BLaER1 (cell line): ENCODE data around the gene WDR83.
"Not testable (repeated sequence)": the region's sequence is repeated elsewhere in the genome, so short reads cannot be mapped to it uniquely, and the experiment has no call there.

Experiments used
- H3K27ac ChIP-seq: shearing (Covaris generic); formaldehyde crosslinking; 2 replicates; pipeline ENCODE4 v1.8.1; 2022
- H3K27me3 ChIP-seq: shearing (Covaris generic); formaldehyde crosslinking; 2 replicates; pipeline ENCODE4 v1.8.1; 2022
- H3K36me3 ChIP-seq: shearing (Covaris generic); formaldehyde crosslinking; 2 replicates; pipeline ENCODE4 v1.8.1; 2022
- H3K4me1 ChIP-seq: shearing (Covaris generic); formaldehyde crosslinking; 2 replicates; pipeline ENCODE4 v1.8.1; 2022
- H3K4me2 ChIP-seq: shearing (Covaris generic); formaldehyde crosslinking; 2 replicates; pipeline ENCODE4 v1.8.1; 2022
- H3K4me3 ChIP-seq: shearing (Covaris generic); formaldehyde crosslinking; 2 replicates; pipeline ENCODE4 v1.8.1; 2022
- H3K9ac ChIP-seq: shearing (Covaris generic); formaldehyde crosslinking; 2 replicates; pipeline ENCODE4 v1.8.1; 2022
- H3K9me3 ChIP-seq: shearing (Covaris generic); formaldehyde crosslinking; 2 replicates; pipeline ENCODE4 v1.8.1; 2022
- H4K20me1 ChIP-seq: shearing (Covaris generic); formaldehyde crosslinking; 2 replicates; pipeline ENCODE4 v1.8.1; 2022
- Cebpa-rat ChIP-seq: shearing (Covaris generic); IDR thresholded peaks from 2 replicates; pipeline ENCODE4 v1.8.1; 2022

Gene WDR83

DNA sequence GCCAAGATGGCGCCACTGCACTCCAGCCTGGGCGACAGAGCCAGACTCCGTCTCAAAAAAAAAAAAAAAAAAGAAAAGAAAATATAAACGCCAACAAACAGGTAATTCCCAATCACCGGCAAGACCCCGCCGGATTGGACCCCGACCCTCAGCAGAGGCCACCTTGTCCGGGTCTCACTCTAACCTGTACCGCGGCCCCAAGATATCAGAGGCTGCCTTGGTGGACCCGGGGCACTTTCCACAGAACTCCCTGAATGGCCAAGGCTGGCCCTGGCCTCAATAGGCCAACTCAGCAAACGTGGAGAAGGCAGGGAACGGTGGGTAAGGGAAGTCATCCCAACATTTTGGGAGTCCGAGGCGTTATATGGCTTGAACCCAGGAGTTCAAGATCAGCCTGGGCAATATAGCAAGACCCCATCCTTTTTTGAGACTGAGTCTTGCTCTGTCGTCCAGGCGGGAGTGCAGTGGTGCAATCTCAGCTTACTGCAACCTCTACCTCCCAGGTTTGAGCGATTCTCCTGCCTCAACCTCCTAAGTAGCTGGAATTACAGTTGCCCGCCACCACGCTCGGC, 27.9 kb upstream of the WDR83 start:
- no peak overlapping the region for H3K9ac ChIP-seq
- H3K4me3 ChIP-seq = no peak overlapping the region
- H3K4me1 ChIP-seq = peaks cover 15% of the 10 kb centered on the region
- H3K36me3 ChIP-seq = peaks cover 7% of the 10 kb centered on the region
- no peak for TF ChIP-seq Cebpa-rat
- H3K9me3 ChIP-seq = no peaks in the 10 kb centered on the region
- no peak overlapping the region for H3K4me2 ChIP-seq
- H3K27ac ChIP-seq = no peak overlapping the region
- no peaks in the 10 kb centered on the region for H4K20me1 ChIP-seq
- H3K27me3 ChIP-seq = no peaks in the 10 kb centered on the region

DNA sequence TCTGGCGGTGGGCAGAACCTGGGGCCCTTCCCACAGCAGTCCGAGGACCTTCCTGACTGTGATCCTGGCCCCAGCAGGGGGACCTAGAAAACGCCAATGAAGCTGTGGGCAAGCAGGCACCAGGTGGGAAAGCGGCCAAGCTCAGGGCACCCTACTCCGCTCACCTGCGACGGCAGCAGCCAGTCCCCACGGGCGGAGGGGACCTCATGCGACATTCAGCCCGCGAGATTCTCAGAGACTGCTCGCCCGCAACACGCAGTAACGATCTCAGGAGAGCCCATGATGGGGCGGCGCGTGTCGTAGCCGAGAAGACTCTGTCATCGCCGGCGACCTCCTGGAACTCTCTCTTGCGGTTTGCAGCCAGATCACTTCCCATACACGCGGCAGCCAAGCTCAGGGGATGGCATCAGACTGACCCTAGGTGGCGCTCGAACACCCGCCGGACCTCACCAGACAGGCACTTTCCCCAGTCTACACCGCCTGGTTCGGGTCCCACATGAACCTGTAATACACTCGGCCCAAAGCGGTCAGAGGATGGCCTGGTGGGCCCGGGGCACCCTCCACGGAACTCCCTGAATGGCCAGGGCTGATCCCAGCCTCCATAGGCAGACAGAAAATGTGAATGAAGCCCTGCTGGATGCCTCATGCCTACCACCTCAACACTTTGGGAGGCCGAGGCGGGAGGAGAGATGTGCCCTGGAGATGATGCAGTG, 26.6 kb upstream of the WDR83 start:
- peak overlapping the region; percentile 79 for H3K4me2 ChIP-seq
- TF ChIP-seq Cebpa-rat = no peak
- peak overlapping the region; percentile 52 for H3K27ac ChIP-seq
- H3K4me1 ChIP-seq = peaks cover 10% of the 10 kb centered on the region
- H3K9ac ChIP-seq = peak overlapping the region; percentile 60
- H3K4me3 ChIP-seq = peak overlapping the region; percentile 40
- H3K27me3 ChIP-seq = no peaks in the 10 kb centered on the region
- H3K36me3 ChIP-seq = peaks cover 17% of the 10 kb centered on the region; the same call in 1 of the 2 replicates
- H3K9me3 ChIP-seq = no peaks in the 10 kb centered on the region
- H4K20me1 ChIP-seq = no peaks in the 10 kb centered on the region

DNA sequence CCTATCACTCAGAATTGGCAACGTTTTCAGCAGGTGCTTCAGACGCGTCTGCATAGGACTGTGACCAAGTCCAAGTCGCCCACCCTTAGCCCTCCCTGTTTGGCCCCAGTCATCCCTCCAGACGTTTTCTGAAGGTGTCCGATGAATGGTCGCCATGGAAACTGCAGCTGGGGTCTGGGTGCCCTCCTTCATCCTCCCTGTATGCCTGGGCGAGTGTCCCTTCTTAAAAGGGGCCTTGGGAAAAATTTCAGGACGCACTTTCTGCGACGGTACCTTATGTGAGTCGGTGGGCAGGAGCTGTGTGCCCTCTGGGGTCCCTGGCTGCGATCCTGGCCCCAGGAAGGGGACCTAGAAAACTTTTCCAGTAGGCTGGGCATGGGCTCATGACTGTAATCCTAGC, 25.2 kb upstream of the WDR83 start:
- no peak overlapping the region for H3K4me3 ChIP-seq
- H3K27ac ChIP-seq = no peak overlapping the region
- H3K9ac ChIP-seq = no peak overlapping the region
- H3K27me3 ChIP-seq = no peaks in the 10 kb centered on the region
- no peaks in the 10 kb centered on the region for H3K9me3 ChIP-seq
- no peak for TF ChIP-seq Cebpa-rat
- H3K4me2 ChIP-seq = no peak overlapping the region
- H3K4me1 ChIP-seq = peaks cover 11% of the 10 kb centered on the region
- H3K36me3 ChIP-seq = peaks cover 30% of the 10 kb centered on the region
- H4K20me1 ChIP-seq = no peaks in the 10 kb centered on the region

DNA sequence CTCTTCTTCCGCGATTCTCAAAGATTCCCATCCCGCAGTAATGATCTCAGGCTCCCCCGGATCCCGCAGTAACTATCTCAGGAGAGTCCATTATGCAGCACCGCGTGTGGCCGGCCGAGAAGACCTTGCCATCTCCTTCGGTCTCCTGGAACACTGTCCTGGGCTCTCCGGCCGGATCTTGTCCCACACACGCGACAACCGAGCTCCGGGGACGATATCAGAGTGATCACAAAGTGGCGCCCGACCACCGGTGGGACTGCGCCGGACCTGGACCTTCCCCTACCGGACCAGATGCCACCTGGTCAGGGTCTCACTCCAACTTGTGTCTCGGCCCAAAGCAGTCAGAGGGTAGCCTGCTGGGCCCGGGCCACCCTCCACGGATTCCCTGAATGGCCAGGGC, 24.1 kb upstream of the WDR83 start:
- Histone ChIP-seq H4K20me1 (no peaks in the 10 kb centered on the region), H3K27me3 (no peaks in the 10 kb centered on the region), H3K27ac (no peak overlapping the region), H3K36me3 (peaks cover 29% of the 10 kb centered on the region), H3K4me2 (no peak overlapping the region), H3K9ac (no peak overlapping the region), H3K9me3 (no peaks in the 10 kb centered on the region), H3K4me3 (no peak overlapping the region), H3K4me1 (peaks cover 22% of the 10 kb centered on the region)
- no peak for TF ChIP-seq Cebpa-rat

DNA sequence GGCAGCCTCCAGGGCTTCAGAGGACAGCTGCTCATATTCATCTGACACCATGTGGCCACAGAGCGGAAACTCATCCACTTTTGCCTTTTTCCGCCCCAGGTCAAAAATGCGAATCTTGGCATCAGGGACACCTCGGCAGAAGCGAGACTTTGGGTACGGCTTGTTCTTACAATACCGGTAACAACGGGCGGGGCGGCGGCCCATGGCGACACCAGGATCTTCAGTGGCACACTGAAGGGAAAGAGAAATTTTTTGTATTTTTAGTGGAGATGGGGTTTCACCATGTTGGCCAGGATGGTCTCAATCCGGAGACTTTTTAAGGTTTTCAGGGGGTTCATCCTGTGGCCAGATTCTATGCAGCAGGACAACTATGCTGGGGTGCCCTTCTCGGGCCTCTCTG, 22.9 kb upstream of the WDR83 start:
- H3K4me3 ChIP-seq, H3K27ac ChIP-seq, H3K4me2 ChIP-seq, H3K9ac ChIP-seq, H3K27me3 ChIP-seq, H4K20me1 ChIP-seq, H3K9me3 ChIP-seq: not testable (repeated sequence)
- peaks cover 37% of the 10 kb centered on the region for H3K36me3 ChIP-seq
- peaks cover 22% of the 10 kb centered on the region for H3K4me1 ChIP-seq

DNA sequence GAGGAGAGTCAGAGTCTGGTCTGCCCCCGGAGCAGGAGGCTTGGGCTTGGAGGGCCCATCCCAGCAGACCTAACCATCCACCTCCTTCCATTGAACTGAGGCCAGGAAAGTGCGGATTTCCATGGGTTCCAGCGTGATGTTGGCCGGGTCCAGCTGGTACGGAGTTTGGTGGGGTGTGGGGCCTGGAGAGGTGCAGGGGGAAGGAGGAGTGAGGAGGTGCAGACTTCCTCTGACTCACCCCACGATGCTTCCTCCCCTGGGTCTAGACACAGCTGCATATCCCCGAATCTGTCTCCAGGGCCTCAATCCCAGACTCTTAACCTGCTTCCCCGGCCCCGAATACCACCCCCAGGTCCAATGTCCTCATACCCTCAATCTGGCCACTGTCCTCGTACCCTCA, 20.1 kb upstream of the WDR83 start:
- H3K4me3 ChIP-seq = no peak overlapping the region
- H3K4me2 ChIP-seq = peak overlapping the region; percentile 25
- peaks cover 13% of the 10 kb centered on the region for H3K4me1 ChIP-seq
- 0 out of 2 replicates have a peak overlapping the region, but pooled peaks have one; percentile 24 for H3K9ac ChIP-seq
- no peaks in the 10 kb centered on the region for H3K9me3 ChIP-seq
- H3K27ac ChIP-seq = no peak overlapping the region
- H4K20me1 ChIP-seq = no peaks in the 10 kb centered on the region
- no peaks in the 10 kb centered on the region for H3K27me3 ChIP-seq
- no peak for TF ChIP-seq Cebpa-rat
- peaks cover 57% of the 10 kb centered on the region for H3K36me3 ChIP-seq

DNA sequence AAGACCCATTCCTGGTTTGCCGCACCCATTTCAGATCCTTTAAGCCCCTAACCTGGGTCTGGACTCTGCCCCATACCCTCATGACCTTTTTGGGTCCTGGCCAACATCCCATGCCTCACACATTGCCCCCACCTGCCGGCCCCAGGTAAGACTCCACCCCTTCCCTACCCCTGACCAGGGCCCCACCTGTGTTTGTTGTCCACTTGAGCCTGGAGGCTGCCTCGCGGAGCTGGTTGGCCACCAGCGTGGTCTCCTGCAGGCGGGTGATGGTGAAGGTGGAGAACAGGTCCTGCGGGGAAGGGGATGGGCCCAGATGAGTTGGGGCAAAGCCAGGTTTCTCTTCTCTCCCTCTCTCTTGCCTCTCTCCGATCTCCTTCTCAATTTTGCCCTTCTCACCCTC, 19.6 kb upstream of the WDR83 start:
- H3K4me1 ChIP-seq = peaks cover 13% of the 10 kb centered on the region
- H3K9ac ChIP-seq = 0 out of 2 replicates have a peak overlapping the region, but pooled peaks have one; percentile 24
- peak overlapping the region; percentile 25; the same call in 1 of the 2 replicates for H3K4me2 ChIP-seq

DNA sequence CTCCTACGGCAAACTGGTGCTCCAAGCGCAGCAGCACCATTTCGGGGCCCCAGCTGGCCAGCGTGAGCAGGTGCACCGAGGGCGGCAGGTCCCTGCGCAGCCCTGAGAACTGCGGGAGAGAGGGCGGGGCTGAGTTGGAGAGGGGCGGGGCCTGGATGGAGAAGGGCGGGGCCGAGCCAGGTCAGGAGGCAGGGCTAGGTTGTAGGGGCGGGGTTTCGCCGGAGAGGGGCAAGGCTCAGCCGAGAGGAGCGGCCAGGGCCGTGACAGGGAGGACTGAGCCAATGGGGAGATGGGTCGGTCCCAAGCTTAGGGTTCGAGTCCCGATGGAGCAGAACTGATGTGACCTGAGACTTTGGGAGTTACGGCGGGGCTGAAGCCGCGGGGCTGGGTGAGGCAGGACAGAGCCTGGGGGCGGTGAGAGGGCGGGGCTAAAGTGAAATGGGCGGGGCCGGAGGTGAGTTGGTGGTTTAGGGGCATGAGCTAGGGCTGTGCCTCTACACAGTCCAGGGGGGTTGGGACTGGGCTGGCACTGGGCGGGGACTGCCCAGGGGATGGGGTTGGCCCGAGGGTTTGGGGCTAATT, 19.0 kb upstream of the WDR83 start:
- Histone ChIP-seq H3K9me3 (no peaks in the 10 kb centered on the region), H4K20me1 (no peaks in the 10 kb centered on the region), H3K27me3 (no peaks in the 10 kb centered on the region), H3K4me2 (no peak overlapping the region; the same call in 1 of the 2 replicates), H3K4me3 (no peak overlapping the region), H3K9ac (no peak overlapping the region), H3K4me1 (peaks cover 13% of the 10 kb centered on the region), H3K36me3 (peaks cover 68% of the 10 kb centered on the region), H3K27ac (no peak overlapping the region)
- TF ChIP-seq Cebpa-rat = no peak

More for the DNA sequence above, 19.6 kb upstream of the WDR83 start:
- no peak overlapping the region for H3K27ac ChIP-seq
- no peaks in the 10 kb centered on the region for H3K9me3 ChIP-seq
- no peak for TF ChIP-seq Cebpa-rat
- H3K36me3 ChIP-seq = peaks cover 62% of the 10 kb centered on the region
- no peaks in the 10 kb centered on the region for H4K20me1 ChIP-seq
- H3K4me3 ChIP-seq = no peak overlapping the region
- H3K27me3 ChIP-seq = no peaks in the 10 kb centered on the region

DNA sequence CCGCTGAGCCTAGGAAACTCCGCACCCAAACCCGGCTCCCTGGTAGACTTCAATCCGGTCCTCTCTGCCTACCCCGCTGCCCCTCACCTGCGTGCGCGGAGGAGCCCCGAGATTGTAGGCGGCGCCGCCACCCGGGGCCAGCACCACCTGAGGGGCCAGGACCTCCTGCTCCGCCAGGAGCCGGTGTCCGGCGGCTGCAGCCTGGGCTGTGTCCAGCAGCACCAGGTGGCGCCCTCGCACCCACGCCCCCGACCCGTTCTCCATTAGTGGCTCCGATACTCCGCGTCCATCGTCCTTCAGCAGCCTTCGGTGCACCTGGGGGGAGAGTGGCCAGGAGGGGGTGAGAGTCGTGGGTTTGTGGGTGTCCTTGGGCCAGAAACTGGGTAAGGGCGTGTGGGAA, 18.5 kb upstream of the WDR83 start:
- Histone ChIP-seq H3K4me2 (no peak overlapping the region), H4K20me1 (no peaks in the 10 kb centered on the region), H3K27ac (no peak overlapping the region), H3K27me3 (no peaks in the 10 kb centered on the region), H3K9me3 (no peaks in the 10 kb centered on the region), H3K9ac (no peak overlapping the region), H3K4me1 (peaks cover 13% of the 10 kb centered on the region), H3K36me3 (peaks cover 73% of the 10 kb centered on the region), H3K4me3 (no peak overlapping the region)
- no peak for TF ChIP-seq Cebpa-rat

DNA sequence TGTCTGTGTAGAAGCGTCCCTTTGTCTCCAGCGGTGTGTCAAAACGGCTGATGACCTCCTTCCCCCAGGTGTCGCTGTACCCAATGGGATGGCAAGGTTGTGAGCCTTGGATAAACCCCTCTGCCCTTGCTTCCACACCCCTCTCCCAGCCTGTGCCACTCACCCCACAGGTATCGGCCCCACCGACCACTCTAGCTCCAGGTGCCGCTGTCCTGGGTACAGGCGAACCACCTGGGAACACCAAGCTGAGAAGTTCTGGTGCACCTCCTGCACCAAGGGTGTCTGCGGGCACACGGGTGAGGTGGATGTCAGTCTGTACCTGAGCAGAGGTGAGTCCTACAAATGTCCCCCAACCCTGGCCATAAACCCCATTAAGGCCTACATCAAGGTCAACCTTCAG, 16.7 kb upstream of the WDR83 start:
- H3K36me3 ChIP-seq = peaks cover 80% of the 10 kb centered on the region

More for the DNA sequence above, 16.7 kb upstream of the WDR83 start:
- no peak overlapping the region for H3K4me2 ChIP-seq
- no peak for TF ChIP-seq Cebpa-rat
- H3K4me1 ChIP-seq = peaks cover 13% of the 10 kb centered on the region
- H3K9ac ChIP-seq = no peak overlapping the region
- no peak overlapping the region for H3K4me3 ChIP-seq
- no peaks in the 10 kb centered on the region for H4K20me1 ChIP-seq
- H3K27ac ChIP-seq = no peak overlapping the region
- H3K27me3 ChIP-seq = no peaks in the 10 kb centered on the region
- H3K9me3 ChIP-seq = no peaks in the 10 kb centered on the region
